Transverse colon (tissue), 4 donors: ENCODE data around the gene DDX10.

Source experiments
- CTCF ChIP-seq, 5 experiments: fragments of 200-600 bp in 3 of 5; fragments of 450-650 bp in 2 of 5; sonication (generic) in 3 of 5; IDR thresholded peaks; 1 replicate in 2 of 5; 2 replicates in 3 of 5; pipeline ENCODE4 v1.5.1; 2016 to 2017; ENCODE audit warnings: antibody characterized with exemption in 5 of 5, inconsistent platforms in 3 of 5, mild to moderate bottlenecking in 2 of 5, moderate library complexity in 1 of 5
- EP300 ChIP-seq: sonication (generic); formaldehyde crosslinking; IDR thresholded peaks from one replicate; pipeline ENCODE4 v1.6.1; 2017; ENCODE audit warnings: antibody characterized with exemption, low read depth
- POLR2AphosphoS5 ChIP-seq, 3 donors: sonication (generic); formaldehyde crosslinking; IDR thresholded peaks; one replicate each; pipeline ENCODE4 v1.6.1; 2016; ENCODE audit warnings: antibody characterized with exemption in 3 of 3

- no peak for TF ChIP-seq POLR2AphosphoS5 (IDR thresholded peaks at IDR 0.05)
- no peak for TF ChIP-seq CTCF (IDR thresholded peaks at IDR 0.05)
- no peak for TF ChIP-seq EP300
Measured at GRCh38 chr11:108694846-108695245, 30.0 kb downstream of the DDX10 start.
